ENCODE measurements around the gene ZNF564. TPM values are rescaled to one million over a fixed set of nuclear protein-coding genes. Genes with fewer than 3 reads are reported as not detected.

The ZNF564 gene
- total and polyA plus RNA-seq, 2 of the 13 experiments (the other 11 are each of a cell fraction or from before 2014, with no cell fraction given), result 2.3 to 11.1 TPM

- TF ChIP-seq ARID5B (CRISPR knock-in tag; IDR thresholded peaks at IDR 0.05) (peak; percentile 80), GATAD2A (CRISPR knock-in tag; IDR thresholded peaks at IDR 0.05) (peak; percentile 79), ZNF609 (CRISPR knock-in tag; IDR thresholded peaks at IDR 0.05; ENCODE audit: borderline replicate concordance) (peak; percentile 80), ZNF34 (CRISPR knock-in tag; IDR thresholded peaks at IDR 0.05; ENCODE audit: borderline replicate concordance) (peak; percentile 88; the same call in 1 of the 2 replicates), ELF3 (CRISPR knock-in tag; IDR thresholded peaks at IDR 0.05) (peak; percentile 81), ZSCAN20 (CRISPR knock-in tag; IDR thresholded peaks at IDR 0.05; ENCODE audit: borderline replicate concordance) (no peak), NFYC (CRISPR knock-in tag; IDR thresholded peaks at IDR 0.05) (peak; percentile 76), MEF2D (CRISPR knock-in tag; IDR thresholded peaks at IDR 0.05) (peak; percentile 71; the same call in 1 of the 2 replicates), NR2F6 (IDR thresholded peaks at IDR 0.05) (no peak), NR2F6 (CRISPR knock-in tag; IDR thresholded peaks at IDR 0.05) (peak; percentile 51; the same call in 1 of the 2 replicates), ZNF496 (CRISPR knock-in tag; IDR thresholded peaks at IDR 0.05; ENCODE audit: insufficient replicate concordance) (no peak), NR0B2 (CRISPR knock-in tag; IDR thresholded peaks at IDR 0.05) (no peak), ZNF101 (CRISPR knock-in tag; IDR thresholded peaks at IDR 0.05; ENCODE audit: borderline replicate concordance, low read depth) (no peak), FOXP4 (CRISPR knock-in tag; IDR thresholded peaks at IDR 0.05) (peak; percentile 51), PTBP1 (IDR thresholded peaks at IDR 0.05; ENCODE audit: low read depth, low read length, poor library complexity, severe bottlenecking) (peak; percentile 20), ZFP41 (CRISPR knock-in tag; IDR thresholded peaks at IDR 0.05; ENCODE audit: borderline replicate concordance) (no peak)
Observed at GRCh38 chr19:12495002-12495802, 56.1 kb downstream of the ZNF564 start (continued).
